22Rv1 (cell line): ENCODE data around the gene DCC.

Experiments
- CTCF ChIP-seq: fragments of 450-650 bp; IDR thresholded peaks from 2 replicates; pipeline ENCODE4 v1.5.1; 2017; ENCODE audit warnings: mild to moderate bottlenecking
- ZFX ChIP-seq: fragments of 450-650 bp; IDR thresholded peaks from 2 replicates; pipeline ENCODE4 v1.6.1; 2017; ENCODE audit warnings: antibody characterized with exemption, borderline replicate concordance

- TF ChIP-seq CTCF (no peak), ZFX (no peak)
These were observed 1194.2 kb downstream of the DCC start for GRCh38 chr18:53534203-53534602.
